HG02943 (cell line): ENCODE measurements around the gene LHFPL2.

Experiments used
- ATAC-seq: cut with Tn5 transposase; IDR thresholded peaks from one replicate; pipeline ENCODE4 v1.9.1; 2021; ENCODE audit warnings: mild to moderate bottlenecking, low read depth, moderate library complexity; ENCODE audit not compliant: unreplicated experiment

LHFPL2 gene

DNA sequence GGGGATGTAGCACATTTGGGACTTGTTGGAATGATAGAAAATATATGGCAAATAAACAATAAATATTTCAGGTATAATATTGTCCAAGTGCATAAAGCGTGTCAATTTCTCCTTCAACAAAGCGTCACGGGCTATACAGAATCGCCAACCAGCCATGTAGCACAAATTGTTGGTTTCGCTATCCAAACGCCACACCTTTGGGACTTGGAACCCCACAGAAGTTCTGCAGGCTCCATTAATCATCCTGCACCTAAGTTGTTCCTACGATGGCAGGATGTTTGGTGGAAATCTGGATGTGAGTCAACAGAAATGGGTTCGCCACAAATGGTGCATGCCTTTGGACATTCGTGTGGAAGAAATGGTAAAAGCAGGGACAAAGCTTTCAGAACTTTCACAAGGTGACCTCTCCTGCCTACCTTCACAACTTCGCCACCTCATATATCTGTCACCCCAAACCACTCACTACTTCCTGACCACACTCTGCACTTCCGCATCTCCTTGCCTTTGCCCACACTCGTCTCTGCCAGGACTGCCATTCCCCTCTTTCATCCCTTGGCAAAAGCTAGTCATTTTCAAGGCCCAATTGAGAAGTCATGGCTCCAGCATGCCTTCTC is 95.7 kb downstream of the LHFPL2 start:
- ATAC-seq, result no peak

DNA sequence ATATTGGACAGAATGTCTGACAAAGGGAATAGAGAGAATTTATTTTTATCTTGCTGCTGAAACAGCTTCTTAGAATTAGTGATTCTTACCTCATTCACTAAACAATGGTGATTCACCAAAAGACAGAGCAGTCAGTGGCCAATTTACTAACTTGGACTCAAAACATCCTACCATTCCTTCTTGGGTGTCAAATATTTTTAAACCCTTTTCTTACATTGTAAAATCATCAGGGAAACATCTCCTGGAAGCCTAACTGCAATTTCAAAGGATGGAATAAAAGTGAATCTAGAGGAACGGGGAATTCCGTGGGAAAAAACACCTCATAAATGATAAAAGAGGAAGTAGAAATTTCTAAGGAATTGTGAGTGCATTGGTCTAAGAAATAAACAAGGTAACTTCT is 97.7 kb downstream of the LHFPL2 start:
- ATAC-seq, result no peak

- no peak for ATAC-seq
These were observed 99.5 kb downstream of the LHFPL2 start for GRCh38 chr5:78549043-78549442.

- ATAC-seq, result no peak
These were observed 100.6 kb downstream of the LHFPL2 start for GRCh38 chr5:78547731-78548615.

DNA sequence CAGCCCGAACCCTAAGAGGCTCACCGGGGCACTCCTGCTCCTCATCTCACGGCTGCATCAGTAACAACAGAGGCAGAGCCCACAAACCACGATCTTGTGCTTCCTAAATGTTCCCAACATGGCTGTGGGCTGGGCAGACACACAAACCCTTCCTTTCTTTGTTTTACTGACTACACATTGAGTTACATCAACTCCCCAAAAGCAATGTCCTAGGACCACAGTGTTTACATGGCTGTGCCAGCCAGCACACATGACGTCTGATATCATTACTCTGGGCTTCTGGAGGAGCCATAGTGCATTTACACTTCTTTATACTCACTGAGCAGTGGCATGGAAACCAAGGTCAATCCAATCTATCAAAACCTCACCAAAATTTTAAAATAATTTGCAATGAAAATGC is 101.4 kb downstream of the LHFPL2 start:
- ATAC-seq, result no peak

GRCh38 chr5:78546276-78546996 is 102.1 kb downstream of the LHFPL2 start:
- ATAC-seq, result no peak

DNA sequence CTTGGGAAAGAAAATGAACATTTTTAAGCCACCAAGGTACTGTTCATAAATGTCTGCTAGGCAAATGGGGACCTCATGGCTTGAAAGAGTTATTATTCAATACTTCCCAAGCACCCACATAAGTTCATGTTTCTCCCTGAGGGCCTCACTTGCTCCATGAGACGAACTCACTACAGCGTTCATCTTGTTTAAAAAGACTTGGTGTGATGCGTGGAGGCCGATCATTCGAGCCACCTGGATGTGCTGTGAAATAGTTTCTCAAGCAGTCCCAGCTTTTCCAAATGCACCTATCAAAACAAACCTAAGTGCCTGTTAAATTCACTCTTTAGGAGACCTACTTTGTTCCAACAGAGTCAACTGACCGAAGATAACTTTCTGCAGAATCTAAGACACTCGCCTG is 103.2 kb downstream of the LHFPL2 start:
- ATAC-seq, result no peak

DNA sequence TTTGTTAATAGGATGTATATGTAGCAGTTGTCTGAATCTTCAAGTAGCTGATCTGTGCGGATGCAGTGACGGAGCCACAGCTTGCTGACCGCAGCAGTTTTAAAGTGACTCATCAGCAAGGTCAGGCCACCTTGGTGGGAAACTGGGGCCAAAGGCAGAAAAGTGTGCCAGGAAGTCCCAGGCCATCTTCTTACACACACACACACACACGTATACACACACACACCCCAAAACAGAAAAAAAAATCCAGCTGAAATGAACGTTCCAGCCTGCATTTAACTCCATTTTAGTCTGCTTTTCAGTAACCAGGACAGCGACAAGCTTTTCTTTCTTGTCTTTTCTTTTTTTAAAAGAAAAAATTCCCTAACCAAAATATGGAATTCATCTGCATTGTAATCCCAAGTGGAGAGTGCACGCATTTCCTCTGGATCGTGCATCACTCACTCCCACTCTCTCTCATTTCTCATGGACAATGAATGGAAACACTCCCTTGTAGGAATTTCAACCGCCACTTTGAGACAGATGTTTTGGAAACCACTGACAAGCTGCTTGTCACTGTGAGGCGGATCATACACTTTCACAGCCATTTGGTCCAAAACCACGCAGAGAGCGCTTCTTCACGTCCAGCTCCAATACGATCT is 103.9 kb downstream of the LHFPL2 start:
- no peak for ATAC-seq

DNA sequence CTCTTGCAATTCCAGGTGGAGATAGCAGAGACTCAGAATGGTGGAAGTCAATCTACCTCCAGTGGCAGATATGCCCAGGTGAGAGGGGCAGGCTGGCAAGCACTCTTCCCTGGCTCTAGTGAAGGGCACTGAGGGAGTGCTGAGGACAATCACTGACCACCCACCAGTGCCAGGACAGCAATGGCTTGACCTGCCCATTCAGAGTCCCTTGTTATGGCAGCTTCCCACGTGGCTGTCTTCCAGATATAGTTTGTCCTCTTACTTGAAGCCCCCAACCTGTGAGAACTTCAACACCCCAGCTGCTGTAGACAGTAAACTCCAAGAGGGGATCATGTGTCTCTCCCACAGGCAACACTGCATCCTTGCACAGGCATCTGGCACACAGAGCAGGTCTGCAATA is 104.7 kb downstream of the LHFPL2 start:
- no peak for ATAC-seq

- no peak for ATAC-seq
These were observed 105.3 kb downstream of the LHFPL2 start for GRCh38 chr5:78543292-78543691.

GRCh38 chr5:78542321-78542840 is 106.2 kb downstream of the LHFPL2 start:
- no peak for ATAC-seq

GRCh38 chr5:78541086-78541654 is 107.4 kb downstream of the LHFPL2 start:
- ATAC-seq, result no peak

- no peak for ATAC-seq
These were observed 108.1 kb downstream of the LHFPL2 start for GRCh38 chr5:78540335-78541085.

- ATAC-seq, result no peak
These were observed 110.2 kb downstream of the LHFPL2 start for GRCh38 chr5:78538240-78538850.

GRCh38 chr5:78537821-78538220 is 110.8 kb downstream of the LHFPL2 start:
- ATAC-seq, result no peak

GRCh38 chr5:78537411-78537810 is 111.2 kb downstream of the LHFPL2 start:
- no peak for ATAC-seq

GRCh38 chr5:78536661-78537196 is 111.8 kb downstream of the LHFPL2 start:
- ATAC-seq, result no peak

GRCh38 chr5:78534905-78535200 is 113.7 kb downstream of the LHFPL2 start:
- no peak for ATAC-seq
